HCT116 (cell line): Measurements from ENCODE around the gene BBX. TPM values are rescaled to one million over a fixed set of nuclear protein-coding genes. Genes with fewer than 3 reads are reported as not detected.

ENCODE experiments used
- ATAC-seq: fragments of 200-7000 bp; cut with Tn5 transposase; 2 replicates; pipeline ENCODE4 v1.9.1; 2020; ENCODE audit warnings: mild to moderate bottlenecking, moderate library complexity
- BruUV-seq: library from RNA; stranded (reverse); fragments of 400-500 nt; replicated peaks from 2 replicates; lab custom pipeline; 2021; lab: Mats Ljungman, UMichigan
- CTCF ChIA-PET: fragments of 300-600 bp; sonication (Branson Sonifier 250); formaldehyde crosslinking; loops from one replicate; lab custom pipeline; 2021; ENCODE audit warnings: antibody characterized with exemption; lab: Charles Lee
- POLR2A ChIA-PET: fragments of 300-600, 350-600 bp; sonication (Branson Sonifier 250); formaldehyde crosslinking; loops from one replicate; lab custom pipeline; 2021; ENCODE audit warnings: antibody characterized with exemption; lab: Charles Lee
- RAD21 ChIA-PET, 2 experiments: fragments of 300-600 bp; sonication (Branson Sonifier 250); formaldehyde crosslinking; loops; one replicate each; lab custom pipeline; 2023; ENCODE audit warnings: low total read pairs in 2 of 2; ENCODE audit not compliant: uncharacterized antibody in 2 of 2, unreplicated experiment in 2 of 2, low non-redundant PET in 1 of 2; lab: Charles Lee
- DNase-seq: peaks from one replicate; pipeline ENCODE4 v3.0.0-alpha.2; 2010; ENCODE audit warnings: low read depth, low spot score
- H2AFZ ChIP-seq: fragments of 200-600 bp; shearing (Covaris generic), sonication (generic); 2 replicates; pipeline ENCODE4 v1.6.1; 2017; ENCODE audit warnings: low read depth, mixed run types, mixed read lengths, antibody characterized with exemption, low read length; ENCODE audit not compliant: poor library complexity, severe bottlenecking
- H3K27ac ChIP-seq: 2 replicates; pipeline ENCODE4 v1.5.1; 2012; ENCODE audit warnings: low read depth, low read length
- H3K27me3 ChIP-seq: fragments of 200-600 bp; sonication (generic); 2 replicates; pipeline ENCODE4 v1.6.1; 2016; ENCODE audit warnings: mixed run types, low read length, mixed read lengths; ENCODE audit not compliant: insufficient read depth
- H3K36me3 ChIP-seq, 2 experiments: fragments of 200-500 bp in 1 of 2; fragments of 200-600 bp in 1 of 2; sonication (Bioruptor generic) in 1 of 2; sonication (generic) in 1 of 2; 2 replicates each; pipeline versions ENCODE4 v1.5.1 to v1.6.1; 2014 to 2016; ENCODE audit warnings: low read length in 2 of 2, inconsistent platforms in 1 of 2, mixed read lengths in 1 of 2, mixed run types in 1 of 2; ENCODE audit not compliant: insufficient read depth in 2 of 2, control insufficient read depth in 1 of 2
- H3K4me1 ChIP-seq, 2 experiments: fragments of 200-600 bp in 1 of 2; sonication (generic) in 1 of 2; 2 replicates each; pipeline versions ENCODE4 v1.5.1 to v1.6.1; 2012 to 2017; ENCODE audit warnings: low read length in 2 of 2, inconsistent platforms in 1 of 2, mild to moderate bottlenecking in 1 of 2, mixed read lengths in 1 of 2, mixed run types in 1 of 2, moderate library complexity in 1 of 2; ENCODE audit not compliant: insufficient read depth in 2 of 2, control insufficient read depth in 1 of 2
- H3K4me2 ChIP-seq: fragments of 200-600 bp; sonication (generic); 2 replicates; pipeline ENCODE4 v1.6.1; 2017; ENCODE audit warnings: mixed run types, low read length, mixed read lengths
- H3K4me3 ChIP-seq, 2 experiments: fragments of 200-600 bp in 1 of 2; sonication (generic) in 1 of 2; replicated peaks in 1 of 2; 2 replicates each; pipeline ENCODE4 v1.5.1; 2011 to 2016; ENCODE audit warnings: low read length in 2 of 2, control low read depth in 1 of 2, low read depth in 1 of 2, mild to moderate bottlenecking in 1 of 2, mixed read lengths in 1 of 2, mixed run types in 1 of 2
- H3K79me2 ChIP-seq: fragments of 200-600 bp; sonication (generic); 2 replicates; pipeline ENCODE4 v1.6.1; 2017; ENCODE audit warnings: mild to moderate bottlenecking, mixed run types, low read length, moderate library complexity, mixed read lengths; ENCODE audit not compliant: insufficient read depth
- H3K9ac ChIP-seq: fragments of 200-600 bp; sonication (generic); 2 replicates; pipeline ENCODE4 v1.6.1; 2016; ENCODE audit warnings: low read length, mixed read lengths
- H3K9me2 ChIP-seq: fragments of 200-600 bp; sonication (generic), shearing (Covaris generic); 2 replicates; pipeline ENCODE4 v1.6.1; 2017; ENCODE audit warnings: mixed run types, mild to moderate bottlenecking, moderate library complexity; ENCODE audit not compliant: insufficient read depth
- H3K9me3 ChIP-seq, 2 experiments: fragments of 200-500 bp in 1 of 2; fragments of 200-600 bp in 1 of 2; sonication (Bioruptor generic) in 1 of 2; sonication (generic) in 1 of 2; 2 replicates each; pipeline ENCODE4 v1.6.1; 2014 to 2017; ENCODE audit warnings: low read length in 2 of 2, mixed read lengths in 2 of 2, inconsistent platforms in 1 of 2, low read depth in 1 of 2, mild to moderate bottlenecking in 1 of 2, mixed run types in 1 of 2, moderate library complexity in 1 of 2; ENCODE audit not compliant: control insufficient read depth in 1 of 2, insufficient read depth in 1 of 2
- H4K20me1 ChIP-seq: fragments of 200-600 bp; sonication (generic), shearing (Covaris generic); 2 replicates; pipeline ENCODE4 v1.6.1; 2017; ENCODE audit warnings: mixed run types, mild to moderate bottlenecking, moderate library complexity; ENCODE audit not compliant: insufficient read depth
- CTCF ChIP-seq, 3 experiments: fragments of 200-600 bp in 1 of 3; sonication (generic) in 1 of 3; IDR thresholded peaks in 2 of 3; conservative IDR thresholded peaks in 1 of 3; 2 replicates each; pipeline ENCODE4 v1.5.1; 2012 to 2017; ENCODE audit warnings: low read depth in 2 of 3, low read length in 2 of 3, antibody characterized with exemption in 1 of 3, borderline replicate concordance in 1 of 3, control low read depth in 1 of 3, mild to moderate bottlenecking in 1 of 3, mixed read lengths in 1 of 3, mixed run types in 1 of 3, moderate library complexity in 1 of 3; ENCODE audit not compliant: insufficient read depth in 1 of 3
- EGR1 ChIP-seq: IDR thresholded peaks from 2 replicates; pipeline ENCODE4 v1.6.1; 2012; ENCODE audit warnings: low read depth
- EZH2 ChIP-seq: fragments of 200-600 bp; sonication (generic); IDR thresholded peaks from 2 replicates; pipeline ENCODE4 v1.6.1; 2017; ENCODE audit warnings: antibody characterized with exemption, mixed run types
- EZH2phosphoT487 ChIP-seq: fragments of 200-600 bp; IDR thresholded peaks from 2 replicates; pipeline ENCODE4 v1.6.1; 2018; ENCODE audit warnings: antibody characterized with exemption, borderline replicate concordance
- JUND ChIP-seq: IDR thresholded peaks from 2 replicates; pipeline ENCODE4 v1.6.1; 2012
- POLR2A ChIP-seq: IDR thresholded peaks from 2 replicates; pipeline ENCODE4 v1.7.0; 2011; ENCODE audit warnings: borderline replicate concordance; ENCODE audit not compliant: insufficient read depth, insufficient read length; ENCODE audit errors: extremely low read depth
- POLR2AphosphoS5 ChIP-seq: IDR thresholded peaks from 2 replicates; pipeline ENCODE4 v1.6.1; 2011; ENCODE audit warnings: mild to moderate bottlenecking, low read depth, low read length, moderate library complexity
- RAD21 ChIP-seq: IDR thresholded peaks from 2 replicates; pipeline ENCODE4 v1.6.1; 2012; ENCODE audit warnings: low read depth, mild to moderate bottlenecking
- REST ChIP-seq: IDR thresholded peaks from 2 replicates; pipeline ENCODE4 v1.6.1; 2012; ENCODE audit warnings: low read depth
- SP1 ChIP-seq: IDR thresholded peaks from 2 replicates; pipeline ENCODE4 v1.6.1; 2012; ENCODE audit warnings: low read depth
- SRF ChIP-seq: IDR thresholded peaks from 2 replicates; pipeline ENCODE4 v1.6.1; 2012; ENCODE audit warnings: low read depth
- TCF7L2 ChIP-seq: IDR thresholded peaks from 2 replicates; pipeline ENCODE4 v1.7.0; 2011; ENCODE audit warnings: borderline replicate concordance, inconsistent platforms; ENCODE audit not compliant: insufficient read depth, insufficient read length; ENCODE audit errors: extremely low read depth
- YY1 ChIP-seq: IDR thresholded peaks from 2 replicates; pipeline ENCODE4 v1.6.1; 2011; ENCODE audit warnings: low read length, low read depth, moderate library complexity, mild to moderate bottlenecking; ENCODE audit not compliant: insufficient replicate concordance; ENCODE audit errors: extremely low read depth
- ZBTB33 ChIP-seq: IDR thresholded peaks from 2 replicates; pipeline ENCODE4 v1.6.1; 2011; ENCODE audit warnings: mild to moderate bottlenecking, low read length, moderate library complexity; ENCODE audit not compliant: insufficient replicate concordance; ENCODE audit errors: extremely low read depth
- ZFX ChIP-seq: fragments of 450-650 bp; IDR thresholded peaks from 2 replicates; pipeline ENCODE4 v1.6.1; 2017
- ZNF274 ChIP-seq: fragments of 200-500 bp; sonication (Bioruptor generic); IDR thresholded peaks from 2 replicates; pipeline ENCODE4 v1.6.1; 2014; ENCODE audit warnings: mild to moderate bottlenecking, low read depth, low read length, inconsistent platforms
- intact Hi-C: fragments of 100-400 bp; cut with micrococcal nuclease; formaldehyde crosslinking; loops from 2 replicates; pipeline ENCODE4 v1.10.0; 2022
- total RNA-seq: library from RNA; stranded (reverse); gene quantifications from one replicate; pipeline ENCODE4 v1.2.1, GENCODE V29; 2021; ENCODE audit not compliant: unreplicated experiment
- TF ChIP-seq, protein P1 (sequence below): IDR thresholded peaks from 2 replicates; pipeline ENCODE4 v1.6.1; 2012

The BBX gene
- total RNA-seq, 1 experiment from 2014 or later: 55.6 TPM

DNA sequence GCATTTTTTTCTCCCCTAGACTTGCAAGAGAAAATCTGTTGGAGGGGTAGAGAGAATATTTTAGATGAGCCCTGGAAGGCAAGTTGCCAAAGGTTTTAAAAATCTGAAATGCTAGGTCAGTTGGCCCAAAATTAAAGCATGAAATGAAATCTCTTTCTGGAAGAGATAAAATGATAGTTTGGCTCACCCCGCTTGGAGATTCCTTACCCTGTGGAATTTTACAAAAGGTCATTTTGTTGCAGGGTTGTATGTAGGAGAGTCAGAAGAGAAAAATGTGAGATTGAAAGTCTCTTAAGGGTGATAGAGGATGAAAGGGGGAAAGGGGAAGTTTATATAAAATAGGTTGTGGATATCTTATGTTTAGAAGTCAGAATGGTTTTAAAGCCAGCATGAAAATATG is 290.3 kb downstream of the BBX start (continued):
- TF ChIP-seq EZH2phosphoT487 (no peak), SP1 (no peak), JUND (no peak)

- DNase-seq: no peak
- H3K4me2 ChIP-seq: no peak overlapping the region
- no peaks in the 10 kb centered on the region for H3K36me3 ChIP-seq
- H3K9me3 ChIP-seq: no peaks in the 10 kb centered on the region
- H3K27me3 ChIP-seq: no peaks in the 10 kb centered on the region
- H3K27ac ChIP-seq: no peak overlapping the region
- no peak overlapping the region for H2AFZ ChIP-seq
- H3K79me2 ChIP-seq: no peaks in the 10 kb centered on the region
- ChIA-PET CTCF (no interaction called here), POLR2A (no interaction called here), RAD21 (no interaction called here)
- intact Hi-C loops: no loop called here
- no peak for TF ChIP-seq SP1
- no peak for TF ChIP-seq SRF
- no peak for TF ChIP-seq REST
- no peak for TF ChIP-seq ZFX
- no peak for TF ChIP-seq EZH2
- TF ChIP-seq EGR1: no peak
- no peak for TF ChIP-seq POLR2A
- no peak for TF ChIP-seq YY1
- TF ChIP-seq, protein P1, sequence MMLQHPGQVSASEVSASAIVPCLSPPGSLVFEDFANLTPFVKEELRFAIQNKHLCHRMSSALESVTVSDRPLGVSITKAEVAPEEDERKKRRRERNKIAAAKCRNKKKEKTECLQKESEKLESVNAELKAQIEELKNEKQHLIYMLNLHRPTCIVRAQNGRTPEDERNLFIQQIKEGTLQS: no peak
- no peak for TF ChIP-seq POLR2AphosphoS5
- no peak for TF ChIP-seq EZH2phosphoT487
- TF ChIP-seq ZBTB33: no peak
- no peak for TF ChIP-seq ZNF274
- TF ChIP-seq JUND: no peak
- TF ChIP-seq RAD21: no peak
- no peak for TF ChIP-seq TCF7L2
- TF ChIP-seq CTCF (IDR thresholded peaks at IDR 0.05 in 2 of 3, conservative IDR thresholded peaks at IDR 0.05 in 1 of 3; ENCODE audit: borderline replicate concordance in 1 of 3, insufficient read depth in 1 of 3, low read depth in 2 of 3, low read length in 2 of 3): no peak
- H4K20me1 ChIP-seq: no peaks in the 10 kb centered on the region
- no peak overlapping the region for H3K4me3 ChIP-seq
- no peak for ATAC-seq
- no peak overlapping the region for H3K9ac ChIP-seq
- no peaks in the 10 kb centered on the region for H3K9me2 ChIP-seq
- no peaks in the 10 kb centered on the region for H3K4me1 ChIP-seq
- BruUV-seq: no TSS peak
Observed at GRCh38 chr3:107816107-107816506, 293.3 kb downstream of the BBX start.
